Astrocyte (in vitro differentiated cells and primary cell): ENCODE data around the gene KCNJ18. TPM values are rescaled to one million over a fixed set of nuclear protein-coding genes. Genes with fewer than 3 reads are reported as not detected.
"Not testable (repeated sequence)": the region's sequence is repeated elsewhere in the genome, so short reads cannot be mapped to it uniquely, and the experiment has no call there.

ENCODE experiments used
- DNase-seq: peaks from one replicate; pipeline ENCODE4 v3.0.0-alpha.2; 2010; ENCODE audit warnings: low read depth
- FAIRE-seq: peaks from 2 replicates; lab custom pipeline; 2011; peaks lifted over from hg19 to GRCh38; lab: Jason Lieb, UNC
- H2AFZ ChIP-seq: 2 replicates; pipeline ENCODE4 v1.6.0; 2012; ENCODE audit warnings: low read depth, low read length, inconsistent platforms
- H3K27ac ChIP-seq: 2 replicates; pipeline ENCODE4 v1.5.1; 2011; ENCODE audit warnings: low read depth, low read length, inconsistent platforms
- H3K27me3 ChIP-seq: 2 replicates; pipeline ENCODE4 v1.6.0; 2011; ENCODE audit warnings: low read length, inconsistent platforms; ENCODE audit not compliant: insufficient read depth
- H3K36me3 ChIP-seq: 2 replicates; pipeline ENCODE4 v1.5.1; 2011; ENCODE audit warnings: low read length, inconsistent platforms; ENCODE audit not compliant: insufficient read depth
- H3K4me1 ChIP-seq: 2 replicates; pipeline ENCODE4 v1.5.1; 2011; ENCODE audit warnings: low read length, inconsistent platforms; ENCODE audit not compliant: insufficient read depth
- H3K4me2 ChIP-seq: 2 replicates; pipeline ENCODE4 v1.6.0; 2012; ENCODE audit warnings: low read length, inconsistent platforms
- H3K4me3 ChIP-seq: 2 replicates; pipeline ENCODE4 v1.5.1; 2011; ENCODE audit warnings: low read depth, mild to moderate bottlenecking, low read length, inconsistent platforms; ENCODE audit not compliant: insufficient read depth
- H3K79me2 ChIP-seq: 2 replicates; pipeline ENCODE4 v1.6.0; 2012; ENCODE audit warnings: mild to moderate bottlenecking, low read length, inconsistent platforms; ENCODE audit not compliant: insufficient read depth
- H3K9ac ChIP-seq: 2 replicates; pipeline ENCODE4 v1.6.0; 2012; ENCODE audit warnings: mild to moderate bottlenecking, low read length, inconsistent platforms
- H3K9me3 ChIP-seq: 2 replicates; pipeline ENCODE4 v1.5.1; 2012; ENCODE audit warnings: low read depth, mild to moderate bottlenecking, low read length, inconsistent platforms; ENCODE audit not compliant: insufficient read depth
- H4K20me1 ChIP-seq: 2 replicates; pipeline ENCODE4 v1.6.0; 2012; ENCODE audit warnings: low read length, inconsistent platforms; ENCODE audit not compliant: insufficient read depth
- H3K27ac Mint-ChIP-seq: one replicate; pipeline ENCODE4 v1.8.0; 2021; ENCODE audit warnings: mild to moderate bottlenecking, mixed read lengths; ENCODE audit not compliant: unreplicated experiment
- H3K27me3 Mint-ChIP-seq: one replicate; pipeline ENCODE4 v1.8.0; 2021; ENCODE audit warnings: low read depth, mixed read lengths; ENCODE audit not compliant: unreplicated experiment
- H3K36me3 Mint-ChIP-seq: one replicate; pipeline ENCODE4 v1.8.0; 2021; ENCODE audit warnings: low read depth, mixed read lengths; ENCODE audit not compliant: unreplicated experiment
- H3K4me1 Mint-ChIP-seq: one replicate; pipeline ENCODE4 v1.8.0; 2021; ENCODE audit warnings: low read depth, mixed read lengths; ENCODE audit not compliant: unreplicated experiment
- H3K4me3 Mint-ChIP-seq: one replicate; pipeline ENCODE4 v1.8.0; 2021; ENCODE audit warnings: mild to moderate bottlenecking, moderate library complexity, mixed read lengths; ENCODE audit not compliant: unreplicated experiment
- H3K9me3 Mint-ChIP-seq: one replicate; pipeline ENCODE4 v1.8.0; 2021; ENCODE audit warnings: mild to moderate bottlenecking, mixed read lengths; ENCODE audit not compliant: unreplicated experiment
- total RNA-seq: library from RNA; stranded (reverse); gene quantifications from 2 replicates; pipeline ENCODE4 v1.2.1, GENCODE V29; 2021

Gene KCNJ18
- total RNA-seq, 1 donor from 2014 or later: not detected

- not testable (repeated sequence) for H3K27me3 ChIP-seq, H3K79me2 ChIP-seq, FAIRE-seq, H3K27ac ChIP-seq, H3K4me2 ChIP-seq, DNase-seq, H2AFZ ChIP-seq, H4K20me1 ChIP-seq, H3K9me3 ChIP-seq, H3K4me3 Mint-ChIP-seq, H3K4me1 ChIP-seq, H3K9ac ChIP-seq, H3K4me1 Mint-ChIP-seq, H3K9me3 Mint-ChIP-seq, H3K36me3 ChIP-seq, H3K4me3 ChIP-seq, H3K27ac Mint-ChIP-seq, H3K27me3 Mint-ChIP-seq, H3K36me3 Mint-ChIP-seq
Measured at GRCh38 chr17:21718971-21719370, 26.6 kb downstream of the KCNJ18 start.

GRCh38 chr17:21719511-21720226 is 27.3 kb downstream of the KCNJ18 start:
- not testable (repeated sequence) for H3K4me1 ChIP-seq, H3K79me2 ChIP-seq, H3K27me3 ChIP-seq, H2AFZ ChIP-seq, H3K9me3 Mint-ChIP-seq, H4K20me1 ChIP-seq, H3K4me1 Mint-ChIP-seq, H3K27ac ChIP-seq, DNase-seq, FAIRE-seq, H3K4me3 Mint-ChIP-seq, H3K27me3 Mint-ChIP-seq, H3K36me3 ChIP-seq, H3K27ac Mint-ChIP-seq, H3K9ac ChIP-seq, H3K36me3 Mint-ChIP-seq, H3K4me3 ChIP-seq, H3K9me3 ChIP-seq, H3K4me2 ChIP-seq

GRCh38 chr17:21720566-21720965 is 28.2 kb downstream of the KCNJ18 start:
- not testable (repeated sequence) for FAIRE-seq, DNase-seq, H3K4me3 Mint-ChIP-seq, H3K9me3 Mint-ChIP-seq, H3K4me3 ChIP-seq, H3K9ac ChIP-seq, H3K4me1 Mint-ChIP-seq, H3K79me2 ChIP-seq, H3K27me3 ChIP-seq, H3K4me1 ChIP-seq, H2AFZ ChIP-seq, H3K9me3 ChIP-seq, H3K27ac Mint-ChIP-seq, H3K4me2 ChIP-seq, H4K20me1 ChIP-seq, H3K27ac ChIP-seq, H3K27me3 Mint-ChIP-seq, H3K36me3 Mint-ChIP-seq, H3K36me3 ChIP-seq

- not testable (repeated sequence) for H2AFZ ChIP-seq, H3K27me3 ChIP-seq, FAIRE-seq, H3K36me3 Mint-ChIP-seq, H3K4me3 Mint-ChIP-seq, H3K9me3 Mint-ChIP-seq, H3K27ac Mint-ChIP-seq, H3K27me3 Mint-ChIP-seq, H3K4me2 ChIP-seq, H3K36me3 ChIP-seq, H3K4me1 Mint-ChIP-seq, DNase-seq, H3K9ac ChIP-seq, H4K20me1 ChIP-seq, H3K4me1 ChIP-seq, H3K9me3 ChIP-seq, H3K4me3 ChIP-seq, H3K27ac ChIP-seq, H3K79me2 ChIP-seq
Measured at GRCh38 chr17:21722268-21722667, 29.9 kb downstream of the KCNJ18 start.

- not testable (repeated sequence) for FAIRE-seq, H3K4me2 ChIP-seq, DNase-seq, H3K36me3 Mint-ChIP-seq, H3K9me3 Mint-ChIP-seq, H3K36me3 ChIP-seq, H3K27ac Mint-ChIP-seq, H3K79me2 ChIP-seq, H3K9ac ChIP-seq, H2AFZ ChIP-seq, H3K4me3 ChIP-seq, H3K27me3 ChIP-seq, H3K4me3 Mint-ChIP-seq, H4K20me1 ChIP-seq, H3K27me3 Mint-ChIP-seq, H3K27ac ChIP-seq, H3K9me3 ChIP-seq, H3K4me1 ChIP-seq, H3K4me1 Mint-ChIP-seq
Measured at GRCh38 chr17:21724216-21725006, 32.1 kb downstream of the KCNJ18 start.

- H3K4me3 ChIP-seq, H3K4me2 ChIP-seq, H3K27me3 Mint-ChIP-seq, H3K4me1 ChIP-seq, H3K4me3 Mint-ChIP-seq, H3K36me3 Mint-ChIP-seq, H4K20me1 ChIP-seq, H3K36me3 ChIP-seq, H3K27ac ChIP-seq, H3K27ac Mint-ChIP-seq, H3K4me1 Mint-ChIP-seq, H3K27me3 ChIP-seq, H3K9ac ChIP-seq, H2AFZ ChIP-seq, FAIRE-seq, H3K9me3 ChIP-seq, H3K79me2 ChIP-seq, DNase-seq: not testable (repeated sequence)
- H3K9me3 Mint-ChIP-seq: peaks cover 14% of the 10 kb centered on the region
Measured at GRCh38 chr17:21731076-21731475, 38.8 kb downstream of the KCNJ18 start.
